Nephron progenitor cell (in vitro differentiated cells): ENCODE results near the gene AGAP1.

Experiments
- DNase-seq: peaks from one replicate; pipeline ENCODE4 v3.0.0; 2021
- H3K27ac Mint-ChIP-seq: 2 replicates; pipeline ENCODE4 v1.8.0; 2021; ENCODE audit warnings: mild to moderate bottlenecking, moderate library complexity, mixed read lengths
- H3K27me3 Mint-ChIP-seq: 2 replicates; pipeline ENCODE4 v1.8.0; 2021; ENCODE audit warnings: mild to moderate bottlenecking, low read depth, mixed read lengths; ENCODE audit not compliant: poor library complexity
- H3K36me3 Mint-ChIP-seq: 2 replicates; pipeline ENCODE4 v1.8.0; 2021; ENCODE audit warnings: low read depth, mixed read lengths
- H3K4me1 Mint-ChIP-seq: 2 replicates; pipeline ENCODE4 v1.8.0; 2021; ENCODE audit warnings: mixed read lengths
- H3K4me3 Mint-ChIP-seq: 2 replicates; pipeline ENCODE4 v1.8.0; 2021; ENCODE audit warnings: mild to moderate bottlenecking, moderate library complexity, mixed read lengths
- H3K9me3 Mint-ChIP-seq: 2 replicates; pipeline ENCODE4 v1.8.0; 2021; ENCODE audit warnings: mild to moderate bottlenecking, moderate library complexity, mixed read lengths
- TF ChIP-seq, protein P1 (sequence below): fragments of 200-600 bp; sonication (generic); IDR thresholded peaks from 2 replicates; pipeline ENCODE4 v1.5.0; 2021; ENCODE audit warnings: antibody characterized with exemption

The AGAP1 gene

DNA sequence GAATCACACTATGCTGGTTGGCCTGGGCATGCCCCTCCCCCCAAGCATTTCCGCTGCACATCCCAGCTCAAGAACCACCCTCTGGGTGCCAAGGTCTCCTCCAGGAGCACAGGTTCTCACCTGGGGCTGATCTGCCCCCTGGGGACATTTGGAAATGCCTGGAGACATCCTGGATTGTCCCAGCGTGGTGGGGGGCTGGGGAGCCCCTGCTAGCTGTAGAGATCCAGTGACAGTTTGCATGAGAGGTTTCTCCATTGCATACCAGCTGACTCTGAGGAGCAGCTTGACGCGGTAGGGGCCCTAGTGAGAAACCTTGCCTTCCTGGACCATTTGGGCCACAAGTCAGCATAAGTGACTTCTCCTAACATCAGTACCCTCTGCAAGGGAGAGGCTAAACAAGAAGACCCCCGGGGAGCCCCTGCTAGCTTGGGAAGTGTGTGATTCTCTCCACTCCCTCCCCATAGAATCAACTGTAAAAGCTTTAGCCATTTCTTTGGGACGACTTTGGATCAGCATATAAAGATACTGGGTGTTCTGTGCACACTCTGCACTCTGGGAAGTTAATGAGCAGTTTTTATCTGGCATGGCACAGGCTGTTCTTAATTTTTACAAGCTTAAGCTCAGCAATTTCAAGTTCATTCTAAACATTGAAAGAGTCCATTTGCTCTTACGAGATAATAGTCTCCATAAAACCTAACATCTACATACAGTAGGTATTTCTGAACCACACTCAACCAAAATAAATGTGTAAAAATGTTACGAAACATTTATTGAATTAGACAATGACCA, 580.2 kb downstream of the AGAP1 start:
- DNase-seq, result no peak
- Mint-ChIP-seq H3K36me3 (peaks cover 10% of the 10 kb centered on the region), H3K4me3 (no peak overlapping the region), H3K4me1 (peaks cover 44% of the 10 kb centered on the region), H3K9me3 (no peaks in the 10 kb centered on the region), H3K27ac (no peak overlapping the region), H3K27me3 (peaks cover 4% of the 10 kb centered on the region)
- TF ChIP-seq, protein P1, sequence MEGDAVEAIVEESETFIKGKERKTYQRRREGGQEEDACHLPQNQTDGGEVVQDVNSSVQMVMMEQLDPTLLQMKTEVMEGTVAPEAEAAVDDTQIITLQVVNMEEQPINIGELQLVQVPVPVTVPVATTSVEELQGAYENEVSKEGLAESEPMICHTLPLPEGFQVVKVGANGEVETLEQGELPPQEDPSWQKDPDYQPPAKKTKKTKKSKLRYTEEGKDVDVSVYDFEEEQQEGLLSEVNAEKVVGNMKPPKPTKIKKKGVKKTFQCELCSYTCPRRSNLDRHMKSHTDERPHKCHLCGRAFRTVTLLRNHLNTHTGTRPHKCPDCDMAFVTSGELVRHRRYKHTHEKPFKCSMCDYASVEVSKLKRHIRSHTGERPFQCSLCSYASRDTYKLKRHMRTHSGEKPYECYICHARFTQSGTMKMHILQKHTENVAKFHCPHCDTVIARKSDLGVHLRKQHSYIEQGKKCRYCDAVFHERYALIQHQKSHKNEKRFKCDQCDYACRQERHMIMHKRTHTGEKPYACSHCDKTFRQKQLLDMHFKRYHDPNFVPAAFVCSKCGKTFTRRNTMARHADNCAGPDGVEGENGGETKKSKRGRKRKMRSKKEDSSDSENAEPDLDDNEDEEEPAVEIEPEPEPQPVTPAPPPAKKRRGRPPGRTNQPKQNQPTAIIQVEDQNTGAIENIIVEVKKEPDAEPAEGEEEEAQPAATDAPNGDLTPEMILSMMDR, result no peak

GRCh38 chr2:236075802-236076201, 582.0 kb downstream of the AGAP1 start:
- H3K27ac Mint-ChIP-seq, result no peak overlapping the region
- H3K36me3 Mint-ChIP-seq, result peaks cover 15% of the 10 kb centered on the region
- no peak for DNase-seq
- H3K4me3 Mint-ChIP-seq, result no peak overlapping the region
- TF ChIP-seq, protein P1, result no peak
- peaks cover 4% of the 10 kb centered on the region for H3K27me3 Mint-ChIP-seq
- peaks cover 14% of the 10 kb centered on the region for H3K9me3 Mint-ChIP-seq
- H3K4me1 Mint-ChIP-seq, result peaks cover 39% of the 10 kb centered on the region

DNA sequence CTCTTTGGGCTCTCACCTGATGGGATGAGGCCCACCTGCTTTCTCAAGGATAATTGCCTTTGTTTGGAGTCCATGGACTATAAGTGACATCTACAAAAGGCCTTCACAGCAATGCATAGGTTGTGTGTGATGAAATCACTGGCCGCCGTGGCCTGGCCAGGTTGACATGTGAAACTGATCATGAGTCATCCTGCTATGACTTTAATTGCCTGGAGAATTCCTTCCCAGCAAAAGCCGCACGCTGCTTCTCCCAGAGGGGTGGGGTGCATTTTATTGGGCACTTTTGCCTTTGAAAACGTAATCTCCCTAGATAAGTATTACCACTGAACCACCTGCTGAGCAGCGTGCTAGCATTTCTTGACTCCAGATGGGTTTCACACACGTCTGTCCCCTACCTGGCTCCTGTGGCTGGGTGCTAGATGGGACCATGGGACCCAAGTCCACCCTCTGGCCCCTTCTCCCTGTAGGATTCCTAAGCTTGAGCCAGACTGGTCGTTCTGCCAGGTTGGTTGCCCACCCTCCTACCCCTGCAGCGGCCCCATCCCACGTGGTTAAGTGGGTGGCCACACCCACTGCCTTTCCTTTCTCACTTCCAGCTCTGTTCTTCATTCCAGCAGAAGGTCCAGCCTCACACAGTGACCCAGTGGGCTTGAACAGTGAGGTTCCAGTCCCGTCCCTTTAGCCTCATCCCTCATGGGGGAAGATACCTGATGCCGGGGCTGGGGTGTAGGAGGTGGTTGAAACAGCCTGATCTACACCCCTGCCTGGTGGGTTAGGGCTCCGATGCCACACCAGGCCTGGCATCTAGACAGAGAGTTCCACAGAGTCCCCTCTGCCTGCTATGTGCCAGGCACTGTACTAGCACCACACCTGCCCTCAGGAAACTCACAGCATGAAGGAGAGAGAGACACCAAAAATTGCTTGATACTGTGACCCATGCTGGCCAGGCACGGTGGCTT, 584.7 kb downstream of the AGAP1 start:
- TF ChIP-seq, protein P1, result no peak
- H3K36me3 Mint-ChIP-seq, result peaks cover 17% of the 10 kb centered on the region
- no peak overlapping the region for H3K27ac Mint-ChIP-seq

GRCh38 chr2:236080412-236080811, 586.6 kb downstream of the AGAP1 start:
- Mint-ChIP-seq H3K4me3 (no peak overlapping the region), H3K27ac (no peak overlapping the region), H3K27me3 (peaks cover 6% of the 10 kb centered on the region), H3K36me3 (peaks cover 17% of the 10 kb centered on the region), H3K4me1 (peaks cover 50% of the 10 kb centered on the region), H3K9me3 (peaks cover 16% of the 10 kb centered on the region)
- DNase-seq, result no peak
- TF ChIP-seq, protein P1, result no peak

More for the DNA sequence above, 584.7 kb downstream of the AGAP1 start:
- DNase-seq, result no peak
- Mint-ChIP-seq H3K4me1 (peaks cover 44% of the 10 kb centered on the region), H3K27me3 (peaks cover 6% of the 10 kb centered on the region), H3K4me3 (no peak overlapping the region), H3K9me3 (peaks cover 16% of the 10 kb centered on the region)

DNA sequence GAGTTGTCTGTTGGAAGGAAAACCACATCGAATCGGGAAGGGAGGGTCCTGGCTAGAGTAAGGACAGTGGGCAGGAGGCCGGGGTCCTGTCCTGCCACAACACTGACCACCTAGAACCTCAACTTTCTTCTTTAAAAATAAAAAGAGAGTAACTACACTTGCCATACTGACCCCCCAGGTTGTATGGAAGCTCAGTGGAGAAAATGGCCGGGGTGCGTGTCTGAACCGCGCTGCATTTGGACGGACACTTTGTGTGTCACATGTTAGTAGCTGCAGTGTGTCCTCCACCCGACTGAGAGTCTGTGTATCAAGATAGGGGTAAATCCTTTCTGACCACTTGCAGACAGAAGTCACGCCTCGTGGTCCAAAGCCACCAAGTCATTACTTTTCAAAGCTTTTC, 587.3 kb downstream of the AGAP1 start:
- peak overlapping the region; percentile 51 for H3K27ac Mint-ChIP-seq
- peaks cover 16% of the 10 kb centered on the region for H3K9me3 Mint-ChIP-seq
- TF ChIP-seq, protein P1, result no peak
- no peak overlapping the region for H3K4me3 Mint-ChIP-seq
- H3K36me3 Mint-ChIP-seq, result peaks cover 17% of the 10 kb centered on the region
- peaks cover 53% of the 10 kb centered on the region for H3K4me1 Mint-ChIP-seq
- no peak for DNase-seq
- H3K27me3 Mint-ChIP-seq, result peaks cover 9% of the 10 kb centered on the region
